ENCODE data around the gene NUDT16. TPM values are rescaled to one million over a fixed set of nuclear protein-coding genes. Genes with fewer than 3 reads are reported as not detected.

NUDT16 gene
- total and polyA plus RNA-seq, 2 of the 8 experiments (the other 6 are each of a cell fraction or from before 2014, with no cell fraction given), result 8.5 to 19.1 TPM

DNA sequence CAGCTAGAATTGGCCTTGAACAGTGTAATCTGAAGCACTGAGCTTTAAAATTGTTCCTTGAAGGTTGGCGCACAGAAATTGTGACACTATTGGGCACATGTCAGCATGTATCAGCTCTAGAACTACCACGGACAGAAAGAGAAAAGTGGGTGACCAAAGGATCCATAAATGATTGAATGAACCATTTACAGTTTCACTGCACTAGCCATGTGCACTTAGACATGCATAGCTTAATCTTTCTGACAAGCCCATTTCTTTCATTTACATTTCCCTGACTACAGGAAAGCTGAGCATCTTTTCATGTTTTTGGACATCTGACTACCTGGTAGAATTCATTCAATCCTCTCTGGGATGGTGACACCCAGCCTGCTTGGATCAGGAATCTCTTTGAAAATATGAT, 36.2 kb downstream of the NUDT16 start:
- H3K79me1 ChIP-seq (ENCODE audit: low read depth, low read length), result no peaks in the 10 kb centered on the region
- no peak overlapping the region for H4K91ac ChIP-seq (replicated peaks; ENCODE audit: insufficient read length, low read length)
- no peaks in the 10 kb centered on the region for H4K20me1 ChIP-seq (replicated peaks in 1 of 2; ENCODE audit: control insufficient read depth in 1 of 2, insufficient read depth in 2 of 2, low read length in 2 of 2)
- no peak overlapping the region for H4K5ac ChIP-seq (ENCODE audit: insufficient read length, low read depth, low read length)
- 81% methylated on average over 2 of the region's 2 CpGs; no CpG with 5 or more reads in 1 of the 2 experiments for WGBS, 2 experiments (ENCODE audit: extremely low coverage in 1 of 2, insufficient coverage in 1 of 2, insufficient read length in 1 of 2, insufficient replicate concordance in 2 of 2, low coverage in 1 of 2, low lambda C conversion rate in 2 of 2, missing lambda C conversion rate in 1 of 2)
- no peak for DNase-seq (ENCODE audit: low read depth in 1 of 2, low spot score in 2 of 2)
- H2BK120ac ChIP-seq (replicated peaks; ENCODE audit: low read depth, low read length), result no peak overlapping the region
- no peak overlapping the region for H4K8ac ChIP-seq (ENCODE audit: extremely low read depth, insufficient read depth, low read length)
- H3K9me3 ChIP-seq (ENCODE audit: insufficient read depth in 2 of 2, low read depth in 1 of 2, low read length in 1 of 2), result 0 out of 4 replicates have a peak, but pooled peaks cover 0 to 2% of the 10 kb centered on the region in 2 experiments
- no peak overlapping the region for H3K4me2 ChIP-seq (ENCODE audit: insufficient read depth in 1 of 2, low read depth in 2 of 2, low read length in 2 of 2)
- H2BK15ac ChIP-seq (ENCODE audit: low read length), result no peak overlapping the region
- H2BK12ac ChIP-seq (ENCODE audit: low read depth, low read length), result no peak overlapping the region
- H3K4ac ChIP-seq (replicated peaks; ENCODE audit: insufficient read length, low read depth, low read length), result no peak overlapping the region
- no peak overlapping the region for H3K18ac ChIP-seq (ENCODE audit: extremely low read depth, low read length)
- no peak overlapping the region for H3K14ac ChIP-seq (ENCODE audit: insufficient read length)
- POLR2A ChIA-PET (ENCODE audit: partially characterized antibody), result no interaction called here
- H3K79me2 ChIP-seq (ENCODE audit: control insufficient read depth in 1 of 2, insufficient read depth in 2 of 2, low read length in 2 of 2), result no peaks in the 10 kb centered on the region
- H3K27ac ChIP-seq (ENCODE audit: low read depth, low read length), result no peak overlapping the region
- no peak overlapping the region for H3K4me3 ChIP-seq (ENCODE audit: extremely low read depth in 1 of 4, insufficient read depth in 2 of 4, low read depth in 3 of 4, low read length in 4 of 4)
- CTCF ChIA-PET (ENCODE audit: partially characterized antibody), result no interaction called here
- H2BK20ac ChIP-seq (ENCODE audit: low read length), result no peak overlapping the region
- H2AFZ ChIP-seq (ENCODE audit: low read length), result no peak overlapping the region
- no peak overlapping the region for H2BK5ac ChIP-seq (ENCODE audit: low read depth, low read length)
- no peak overlapping the region for H2AK5ac ChIP-seq (ENCODE audit: low read depth, low read length)
- H3K9ac ChIP-seq (replicated peaks in 1 of 4; ENCODE audit: extremely low read depth in 1 of 4, low read depth in 3 of 4, low read length in 3 of 4), result no peak overlapping the region
- FAIRE-seq, result no peak
- H3K4me1 ChIP-seq (replicated peaks in 1 of 4; ENCODE audit: control insufficient read depth in 3 of 4, insufficient read depth in 4 of 4, low read length in 3 of 4), result no peaks in the 10 kb centered on the region
- no peaks in the 10 kb centered on the region for H3K23me2 ChIP-seq (ENCODE audit: low read depth, low read length)
- no peak overlapping the region for H3K23ac ChIP-seq (ENCODE audit: insufficient read length)
- no peaks in the 10 kb centered on the region for H3K36me3 ChIP-seq (ENCODE audit: control insufficient read depth in 2 of 4, insufficient read depth in 4 of 4, low read length in 3 of 4)
- no peak overlapping the region for H3K56ac ChIP-seq (replicated peaks; ENCODE audit: insufficient read length, low read depth, low read length)
- no peaks in the 10 kb centered on the region for H3K27me3 ChIP-seq (replicated peaks in 1 of 4; ENCODE audit: control insufficient read depth in 3 of 4, extremely low read depth in 1 of 4, insufficient read depth in 3 of 4, low read length in 3 of 4)
- TF ChIP-seq SIX5 (IDR thresholded peaks at IDR 0.05; ENCODE audit: low read depth, low read length) (no peak), KDM5A (IDR thresholded peaks at IDR 0.05; ENCODE audit: low read length) (no peak), JUND (IDR thresholded peaks at IDR 0.05; ENCODE audit: low read length) (no peak), KDM4A (IDR thresholded peaks at IDR 0.05; ENCODE audit: low read depth, low read length, severe bottlenecking) (no peak), EP300 (IDR thresholded peaks at IDR 0.05; ENCODE audit: borderline replicate concordance in 1 of 2, low read depth in 2 of 2, low read length in 2 of 2) (no peak), CBX8 (IDR thresholded peaks at IDR 0.05; ENCODE audit: borderline replicate concordance, low read depth, low read length) (no peak), GABPA (IDR thresholded peaks at IDR 0.05; ENCODE audit: borderline replicate concordance, insufficient read depth, low read length) (no peak), EGR1 (IDR thresholded peaks at IDR 0.05; ENCODE audit: borderline replicate concordance, low read depth, low read length) (no peak), CBX5 (IDR thresholded peaks at IDR 0.05; ENCODE audit: low read depth, low read length) (no peak), ASH2L (IDR thresholded peaks at IDR 0.05; ENCODE audit: low read length) (no peak), MAFK (IDR thresholded peaks at IDR 0.05; ENCODE audit: low read depth, low read length) (no peak)
- TF ChIP-seq, protein P1, sequence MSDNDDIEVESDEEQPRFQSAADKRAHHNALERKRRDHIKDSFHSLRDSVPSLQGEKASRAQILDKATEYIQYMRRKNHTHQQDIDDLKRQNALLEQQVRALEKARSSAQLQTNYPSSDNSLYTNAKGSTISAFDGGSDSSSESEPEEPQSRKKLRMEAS (IDR thresholded peaks at IDR 0.05), result no peak
- TF ChIP-seq, protein P2, sequence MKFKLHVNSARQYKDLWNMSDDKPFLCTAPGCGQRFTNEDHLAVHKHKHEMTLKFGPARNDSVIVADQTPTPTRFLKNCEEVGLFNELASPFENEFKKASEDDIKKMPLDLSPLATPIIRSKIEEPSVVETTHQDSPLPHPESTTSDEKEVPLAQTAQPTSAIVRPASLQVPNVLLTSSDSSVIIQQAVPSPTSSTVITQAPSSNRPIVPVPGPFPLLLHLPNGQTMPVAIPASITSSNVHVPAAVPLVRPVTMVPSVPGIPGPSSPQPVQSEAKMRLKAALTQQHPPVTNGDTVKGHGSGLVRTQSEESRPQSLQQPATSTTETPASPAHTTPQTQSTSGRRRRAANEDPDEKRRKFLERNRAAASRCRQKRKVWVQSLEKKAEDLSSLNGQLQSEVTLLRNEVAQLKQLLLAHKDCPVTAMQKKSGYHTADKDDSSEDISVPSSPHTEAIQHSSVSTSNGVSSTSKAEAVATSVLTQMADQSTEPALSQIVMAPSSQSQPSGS (IDR thresholded peaks at IDR 0.05; ENCODE audit: low read length), result no peak
